Uterus (tissue), 4 donors: ENCODE results near the gene DCPS. TPM values are rescaled to one million over a fixed set of nuclear protein-coding genes. Genes with fewer than 3 reads are reported as not detected.

Experiments
- DNase-seq, 2 donors: peaks; one replicate each; pipeline ENCODE4 v3.0.0-alpha.2; 2019 to 2020
- H3K27ac ChIP-seq, 2 donors: fragments of 200-600 bp; sonication (generic); 1 replicate in 1 of 2; 2 replicates in 1 of 2; pipeline ENCODE4 v1.5.1; 2016 to 2018
- H3K27me3 ChIP-seq, 2 donors: fragments of 200-600 bp; sonication (generic); one replicate each; pipeline ENCODE4 v1.5.1; 2018 to 2019; ENCODE audit warnings: control low read depth in 1 of 2
- H3K36me3 ChIP-seq, 2 donors: fragments of 200-600 bp; sonication (generic); one replicate each; pipeline ENCODE4 v1.5.1; 2019; ENCODE audit warnings: control low read depth in 1 of 2
- H3K4me1 ChIP-seq, 2 donors: fragments of 200-600 bp; sonication (generic); one replicate each; pipeline ENCODE4 v1.5.1; 2018 to 2019; ENCODE audit warnings: control low read depth in 1 of 2
- H3K4me3 ChIP-seq, 2 donors: fragments of 200-600 bp; sonication (generic); 1 replicate in 1 of 2; 2 replicates in 1 of 2; pipeline ENCODE4 v1.5.1; 2018 to 2019; ENCODE audit warnings: mild to moderate bottlenecking in 1 of 2
- H3K9me3 ChIP-seq, 2 donors: fragments of 200-600 bp; sonication (generic); one replicate each; pipeline ENCODE4 v1.5.1; 2019; ENCODE audit warnings: control low read depth in 1 of 2
- POLR2A ChIP-seq, 2 donors: fragments of 450-650 bp; IDR thresholded peaks; one replicate each; pipeline ENCODE4 v1.6.1; 2016; ENCODE audit warnings: antibody characterized with exemption in 2 of 2, mild to moderate bottlenecking in 1 of 2, moderate library complexity in 1 of 2
- intact Hi-C: fragments of 100-400 bp; cut with DNase I; formaldehyde crosslinking; loops from one replicate; pipeline ENCODE4 v1.15.1; 2023; ENCODE audit warnings: low total_unique reads
- total RNA-seq, 4 donors: library from RNA; depleted of rRNA in 3 of 4; stranded (reverse); fragments of >200 nt in 3 of 4; gene quantifications; one replicate each; pipeline versions ENCODE4 v1.1.0 to v1.2.4, GENCODE V29; 2014 to 2023
- TF ChIP-seq, protein P1 (sequence below), 4 experiments: fragments of 200-600 bp in 2 of 4; fragments of 450-650 bp in 2 of 4; sonication (generic) in 2 of 4; IDR thresholded peaks; one replicate each; pipeline ENCODE4 v1.5.1; 2016 to 2019; ENCODE audit warnings: antibody characterized with exemption in 4 of 4, mild to moderate bottlenecking in 2 of 4, moderate library complexity in 1 of 4
- donor health status: DM: yes; HTN: yes; CAD: no.

DCPS gene
- total RNA-seq, 4 donors from 2014 or later = 6.4 to 19.7 (median 13.0) TPM

DNA sequence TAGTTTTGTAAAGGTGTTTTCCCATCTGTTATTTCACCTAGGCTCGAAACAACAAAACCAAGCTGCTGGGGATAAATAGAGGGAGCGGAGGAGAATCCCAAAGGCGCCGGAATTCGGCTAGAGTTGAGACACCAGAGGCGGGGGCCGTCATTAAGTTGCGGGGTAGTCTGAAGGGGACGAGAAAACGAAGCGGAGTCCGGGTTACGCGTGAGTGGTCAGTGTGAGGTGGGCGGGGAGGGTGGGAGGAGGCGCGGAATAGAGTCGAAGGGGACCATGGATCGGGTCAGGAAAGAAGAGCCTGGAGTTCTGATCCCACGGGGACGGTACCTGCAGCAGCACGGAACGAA lies 35.5 kb upstream of the DCPS start:
- H3K9me3 ChIP-seq = no peaks in the 10 kb centered on the region
- DNase-seq = no peak
- H3K36me3 ChIP-seq = no peaks in the 10 kb centered on the region
- no peak for TF ChIP-seq POLR2A (IDR thresholded peaks at IDR 0.05)
- TF ChIP-seq, protein P1, sequence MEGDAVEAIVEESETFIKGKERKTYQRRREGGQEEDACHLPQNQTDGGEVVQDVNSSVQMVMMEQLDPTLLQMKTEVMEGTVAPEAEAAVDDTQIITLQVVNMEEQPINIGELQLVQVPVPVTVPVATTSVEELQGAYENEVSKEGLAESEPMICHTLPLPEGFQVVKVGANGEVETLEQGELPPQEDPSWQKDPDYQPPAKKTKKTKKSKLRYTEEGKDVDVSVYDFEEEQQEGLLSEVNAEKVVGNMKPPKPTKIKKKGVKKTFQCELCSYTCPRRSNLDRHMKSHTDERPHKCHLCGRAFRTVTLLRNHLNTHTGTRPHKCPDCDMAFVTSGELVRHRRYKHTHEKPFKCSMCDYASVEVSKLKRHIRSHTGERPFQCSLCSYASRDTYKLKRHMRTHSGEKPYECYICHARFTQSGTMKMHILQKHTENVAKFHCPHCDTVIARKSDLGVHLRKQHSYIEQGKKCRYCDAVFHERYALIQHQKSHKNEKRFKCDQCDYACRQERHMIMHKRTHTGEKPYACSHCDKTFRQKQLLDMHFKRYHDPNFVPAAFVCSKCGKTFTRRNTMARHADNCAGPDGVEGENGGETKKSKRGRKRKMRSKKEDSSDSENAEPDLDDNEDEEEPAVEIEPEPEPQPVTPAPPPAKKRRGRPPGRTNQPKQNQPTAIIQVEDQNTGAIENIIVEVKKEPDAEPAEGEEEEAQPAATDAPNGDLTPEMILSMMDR (IDR thresholded peaks at IDR 0.05) = no peak
- H3K27ac ChIP-seq = peak overlapping the region; percentile 75 to 85
- intact Hi-C loops = no loop called here
- no peaks in the 10 kb centered on the region for H3K27me3 ChIP-seq
- H3K4me3 ChIP-seq = peak overlapping the region; percentile 68 to 82
- H3K4me1 ChIP-seq = peaks cover 0 to 6% of the 10 kb centered on the region in 2 donors

- intact Hi-C loops = no loop called here
- H3K9me3 ChIP-seq = no peaks in the 10 kb centered on the region
- H3K27me3 ChIP-seq = no peaks in the 10 kb centered on the region
- H3K4me3 ChIP-seq = peak within 1 kb of the TSS; percentile 68 to 82
- peaks cover 0 to 6% of the 10 kb centered on the region in 2 donors for H3K4me1 ChIP-seq
- H3K36me3 ChIP-seq = no peaks in the 10 kb centered on the region
- H3K27ac ChIP-seq = peak within 1 kb of the TSS; percentile 75 to 91
- peak; percentile 32 to 83 for TF ChIP-seq POLR2A (IDR thresholded peaks at IDR 0.05)
- TF ChIP-seq, protein P1 (IDR thresholded peaks at IDR 0.05) = peak in 1 of 4 experiments; percentile 16
- DNase-seq = peak; percentile 99
Observed at GRCh38 chr11:126268708-126269579, 34.9 kb upstream of the DCPS start, which contains the start of the genes FOXRED1 and SRPRA. FOXRED1 (plus strand) TSS chr11:126269154; CDS start chr11:126269207, 53 bp downstream. SRPRA (minus strand) TSS chr11:126268895; CDS start chr11:126268804, 91 bp downstream.

GRCh38 chr11:126277322-126277721 lies 26.5 kb upstream of the DCPS start:
- Histone ChIP-seq H3K36me3 (no peaks in the 10 kb centered on the region), H3K4me3 (no peak overlapping the region), H3K27me3 (no peaks in the 10 kb centered on the region), H3K27ac (no peak overlapping the region), H3K4me1 (peaks cover 3 to 4% of the 10 kb centered on the region in 2 donors), H3K9me3 (no peaks in the 10 kb centered on the region)
- no peak for DNase-seq
- TF ChIP-seq, protein P1 (IDR thresholded peaks at IDR 0.05) = no peak
- TF ChIP-seq POLR2A (IDR thresholded peaks at IDR 0.05) = no peak
- intact Hi-C loops = no loop called here

DNA sequence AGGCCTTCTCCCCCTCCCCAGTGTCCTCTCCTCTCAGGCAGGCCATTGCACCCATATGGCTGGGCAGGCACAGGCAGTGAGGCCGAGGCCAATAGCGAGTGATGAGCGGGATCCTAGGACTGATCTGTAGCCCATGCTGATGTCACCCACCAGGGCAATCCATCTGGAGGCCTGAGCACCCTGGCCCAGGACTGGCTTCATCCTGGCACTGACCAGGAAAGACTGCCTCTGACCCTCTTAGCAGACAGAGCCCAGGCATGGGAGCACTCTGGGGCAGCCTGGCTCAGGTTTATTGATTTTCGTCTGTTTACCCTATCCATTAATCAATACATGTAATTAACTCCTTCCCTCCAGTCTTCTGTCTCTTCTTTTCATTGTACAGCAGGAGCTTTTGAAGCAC lies 26.1 kb upstream of the DCPS start:
- TF ChIP-seq, protein P1 (IDR thresholded peaks at IDR 0.05) = no peak
- no peak for TF ChIP-seq POLR2A (IDR thresholded peaks at IDR 0.05)
- no peaks in the 10 kb centered on the region for H3K27me3 ChIP-seq
- H3K4me3 ChIP-seq = no peak overlapping the region
- intact Hi-C loops = no loop called here
- no peak overlapping the region for H3K27ac ChIP-seq
- peaks cover 3 to 4% of the 10 kb centered on the region in 2 donors for H3K4me1 ChIP-seq
- no peaks in the 10 kb centered on the region for H3K36me3 ChIP-seq
- H3K9me3 ChIP-seq = no peaks in the 10 kb centered on the region
- no peak for DNase-seq

DNA sequence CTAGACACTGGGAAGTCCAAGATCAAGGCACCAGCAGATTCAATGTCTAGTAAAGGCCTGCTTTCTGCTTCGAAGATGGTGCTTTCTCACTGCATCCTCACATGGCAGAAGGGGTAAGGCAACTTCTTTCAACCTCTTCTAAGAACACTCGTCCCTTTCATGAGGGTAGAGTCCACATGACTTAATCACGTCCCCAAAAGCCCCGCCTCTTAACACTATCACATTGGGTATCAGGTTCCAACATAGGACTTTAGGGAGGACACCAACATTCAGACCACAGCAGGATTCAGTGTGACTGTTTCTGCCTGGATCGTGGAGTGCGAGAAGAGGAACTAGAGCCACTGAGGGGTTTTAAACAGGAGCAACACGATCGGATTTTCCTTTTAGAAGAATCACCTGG lies 24.7 kb upstream of the DCPS start:
- Histone ChIP-seq H3K27ac (no peak overlapping the region), H3K4me1 (peaks cover 3 to 4% of the 10 kb centered on the region in 2 donors), H3K36me3 (no peaks in the 10 kb centered on the region), H3K27me3 (no peaks in the 10 kb centered on the region), H3K9me3 (no peaks in the 10 kb centered on the region), H3K4me3 (no peak overlapping the region)
- no peak for DNase-seq
- intact Hi-C loops = no loop called here
- TF ChIP-seq, protein P1 (IDR thresholded peaks at IDR 0.05) = no peak
- TF ChIP-seq POLR2A (IDR thresholded peaks at IDR 0.05) = no peak
